CMK (cell line): ENCODE results near the gene MBOAT2.

Source experiments
- DNase-seq: peaks from one replicate; pipeline ENCODE4 v3.0.0-alpha.2; 2010; ENCODE audit warnings: low read depth

The MBOAT2 gene

DNA sequence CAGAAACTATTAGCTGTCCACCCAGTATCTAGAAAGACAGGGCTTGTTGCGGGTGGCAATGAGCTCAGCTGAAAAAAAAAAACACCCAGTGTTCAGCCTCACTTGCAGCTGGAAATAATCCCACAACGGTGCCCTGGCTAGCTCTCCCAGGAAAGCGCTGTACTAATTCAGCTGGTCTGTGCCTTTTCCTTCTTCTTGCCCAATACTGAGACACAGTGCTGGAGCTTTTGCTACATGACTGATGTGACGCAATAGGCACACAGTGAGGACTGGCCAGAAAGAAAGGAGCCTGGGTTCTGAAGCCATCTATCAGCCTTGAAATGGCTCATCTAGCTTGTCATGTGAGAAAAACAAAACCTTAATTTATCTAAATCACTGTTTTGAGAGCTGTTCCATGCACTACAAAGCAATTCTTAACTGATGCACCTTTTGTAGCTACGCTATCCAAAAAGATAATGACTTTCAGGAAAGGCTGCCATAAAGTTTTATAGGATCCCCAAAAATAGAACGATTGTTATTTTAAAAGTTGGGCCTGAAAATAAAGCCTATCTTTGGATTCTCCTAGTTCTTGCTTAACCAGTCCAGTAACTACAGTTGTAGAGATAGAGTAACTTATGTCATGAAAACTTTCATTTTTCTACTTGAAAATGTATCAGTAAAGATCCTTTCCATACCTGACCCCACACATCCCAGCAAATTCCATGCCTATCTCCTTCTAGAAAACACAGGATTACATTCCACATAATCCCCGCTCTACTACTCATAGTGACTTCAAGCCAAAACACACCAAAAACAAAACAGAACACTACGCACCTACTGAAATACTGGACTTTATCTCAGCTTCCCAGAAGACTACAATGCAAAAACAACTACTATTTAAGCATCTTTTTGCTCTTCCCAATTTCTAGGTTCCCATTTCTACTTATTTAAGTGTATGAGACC lies 181.9 kb downstream of the MBOAT2 start:
- no peak for DNase-seq

DNA sequence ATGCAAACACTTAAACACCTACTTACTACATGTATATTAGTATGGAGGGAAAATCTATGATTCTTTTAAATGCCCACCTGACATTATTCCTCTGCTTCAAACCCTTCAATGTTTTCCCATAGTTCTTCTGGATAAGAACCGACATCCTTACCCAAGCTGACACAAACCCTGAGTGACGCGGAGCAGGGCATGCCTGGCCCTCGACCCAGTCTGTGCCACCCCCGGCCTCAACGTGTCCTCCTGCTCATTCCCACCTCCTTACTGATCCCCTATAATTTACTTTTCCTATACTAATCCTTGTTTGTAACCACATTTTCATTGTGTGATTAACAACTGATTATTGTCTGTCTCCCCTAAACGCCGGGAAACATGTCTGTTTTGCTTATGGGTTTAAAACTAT lies 183.5 kb downstream of the MBOAT2 start:
- DNase-seq = no peak

DNA sequence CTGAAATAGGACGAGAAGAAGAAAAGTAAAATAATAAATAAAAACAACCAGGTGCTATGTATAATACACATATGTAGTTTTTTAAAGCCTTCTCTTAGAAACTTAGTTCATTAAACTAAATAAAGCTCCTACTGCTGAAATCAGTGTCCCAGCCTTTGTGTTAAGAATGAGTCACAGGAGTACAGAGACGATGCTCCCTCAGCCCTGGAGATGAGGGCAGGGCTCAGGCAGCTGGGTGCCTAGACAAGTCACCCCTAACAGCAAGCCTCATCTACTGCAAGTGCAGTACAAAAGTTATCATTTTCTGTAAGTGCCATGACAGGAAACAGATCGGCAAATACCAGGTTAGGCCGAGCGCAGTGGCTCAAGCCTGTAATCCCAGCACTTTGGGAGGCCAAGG lies 184.3 kb downstream of the MBOAT2 start:
- no peak for DNase-seq

DNA sequence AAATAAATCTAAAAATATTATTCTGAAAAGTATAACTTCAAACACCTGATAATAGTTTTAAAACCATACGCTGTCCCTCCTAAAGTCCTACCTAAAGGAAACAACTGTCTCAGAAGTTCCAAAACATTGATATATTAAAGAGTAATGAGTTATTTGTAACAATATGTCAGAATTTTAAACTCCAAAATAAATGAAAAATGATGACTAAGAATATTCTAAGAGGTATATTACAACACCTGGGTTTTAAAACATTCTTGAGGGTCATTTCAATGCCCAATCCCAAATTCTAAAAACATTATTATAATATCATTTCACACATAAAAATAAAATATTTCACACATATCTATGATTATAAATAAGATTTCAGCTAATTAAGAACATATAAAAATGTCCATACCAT lies 186.3 kb downstream of the MBOAT2 start:
- no peak for DNase-seq

DNA sequence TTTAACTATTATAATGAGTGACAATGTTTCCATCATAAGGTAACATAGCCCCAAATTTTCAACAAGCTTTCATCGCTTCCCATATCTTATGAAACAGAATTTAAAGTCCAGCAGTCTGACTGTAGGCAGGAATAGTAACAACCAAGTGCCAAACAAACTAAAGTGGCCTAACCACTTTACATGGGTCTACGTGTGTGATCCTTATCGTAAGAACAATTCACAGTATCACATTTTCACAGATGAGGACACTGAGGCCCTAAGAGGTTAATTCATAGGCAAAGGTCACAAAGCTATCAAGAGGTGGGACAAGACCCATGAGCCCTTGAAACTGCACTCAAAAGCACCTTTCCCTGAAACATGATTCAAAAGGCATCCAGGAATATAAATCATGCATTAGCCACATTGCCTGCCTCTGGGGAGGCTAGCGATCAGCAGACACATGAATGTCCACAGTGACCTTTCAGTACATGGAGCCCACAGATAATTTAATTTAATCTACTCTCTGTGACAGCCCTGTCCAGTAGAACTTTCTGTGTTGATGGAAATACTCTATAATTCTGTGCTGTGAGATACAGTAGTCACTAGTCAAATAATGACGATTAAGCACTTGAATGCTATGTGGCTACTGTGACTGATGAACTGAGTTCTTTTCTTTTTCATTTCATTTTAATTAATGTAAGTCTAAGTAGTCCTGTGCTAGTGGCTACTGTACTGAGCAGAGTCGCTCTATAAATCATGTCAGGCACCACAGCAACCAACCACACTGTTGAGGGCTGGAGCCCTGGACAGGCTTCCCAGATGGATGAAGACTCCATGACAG lies 196.4 kb downstream of the MBOAT2 start:
- DNase-seq = no peak

DNA sequence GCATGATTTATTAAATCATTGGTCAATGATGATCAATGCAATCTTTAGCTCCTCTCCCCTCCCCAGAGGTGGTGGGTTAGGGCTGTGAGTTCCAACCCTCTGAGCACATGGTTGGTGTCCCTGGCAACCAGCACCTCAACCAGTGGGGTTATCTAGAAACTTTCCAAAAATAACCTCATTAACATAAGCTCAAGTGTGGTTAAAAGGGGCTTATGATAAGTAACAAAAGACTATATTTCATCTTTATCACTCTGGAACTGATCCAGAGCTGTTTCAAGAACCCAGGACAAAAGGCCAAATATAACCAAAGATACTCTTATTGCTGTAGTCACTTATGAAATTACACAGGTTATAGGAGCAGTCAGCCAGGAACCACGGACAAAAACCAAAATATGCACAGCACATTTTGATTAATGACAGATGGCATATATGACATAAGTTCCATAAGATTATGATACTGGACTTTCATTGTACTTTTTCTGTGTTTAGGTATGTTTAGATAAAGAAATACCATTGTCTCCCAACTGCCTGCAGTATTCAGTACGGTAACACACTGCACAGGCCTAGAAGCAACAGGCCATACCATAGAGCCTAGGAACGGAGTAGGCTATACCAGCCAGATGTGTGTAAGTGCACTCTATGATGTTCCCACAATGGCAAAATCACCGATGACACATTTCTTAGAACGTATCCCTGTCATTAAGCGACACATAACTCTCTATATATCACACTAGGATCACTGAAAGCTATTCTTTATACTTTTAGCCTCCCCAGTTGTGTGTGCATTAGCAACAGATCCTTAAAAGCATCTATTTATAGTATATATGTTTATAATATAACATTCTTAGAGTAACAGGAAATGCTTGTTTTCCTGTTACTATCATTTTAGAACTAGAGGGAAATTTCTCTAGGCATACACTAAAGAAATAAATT lies 197.9 kb downstream of the MBOAT2 start:
- no peak for DNase-seq

DNA sequence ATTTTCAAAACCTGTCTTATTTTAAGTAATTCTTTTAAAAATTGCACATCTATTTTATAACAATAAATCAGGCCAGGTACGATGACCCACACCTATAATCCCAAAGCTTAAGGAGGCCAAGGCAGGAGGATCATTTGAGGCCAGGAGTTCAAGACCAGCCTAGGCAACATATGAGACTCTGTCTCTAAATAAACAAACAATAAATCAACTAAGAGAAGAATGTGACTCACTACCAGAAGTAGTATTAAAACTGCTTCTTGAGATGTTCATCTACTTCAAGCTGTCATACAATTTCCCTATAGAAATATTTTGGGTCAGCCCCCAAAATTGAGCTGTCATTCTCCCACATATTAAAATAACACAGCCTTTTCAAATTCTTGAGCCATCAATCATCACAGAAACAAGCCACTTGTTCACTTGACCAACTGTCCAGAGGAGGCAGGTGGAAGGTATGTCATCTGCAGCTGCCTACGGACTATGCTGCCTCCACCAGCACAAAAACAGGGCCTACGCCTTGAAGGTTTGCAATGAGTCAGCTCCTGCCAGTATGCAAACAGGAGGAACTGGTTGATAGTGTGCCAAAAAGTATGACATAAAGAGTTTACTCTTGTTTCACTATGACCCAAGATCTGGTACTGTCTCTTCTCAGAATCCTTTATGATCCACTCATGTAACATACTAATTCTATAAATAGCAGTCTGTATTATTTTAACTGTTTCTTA lies 199.7 kb downstream of the MBOAT2 start:
- no peak for DNase-seq

DNA sequence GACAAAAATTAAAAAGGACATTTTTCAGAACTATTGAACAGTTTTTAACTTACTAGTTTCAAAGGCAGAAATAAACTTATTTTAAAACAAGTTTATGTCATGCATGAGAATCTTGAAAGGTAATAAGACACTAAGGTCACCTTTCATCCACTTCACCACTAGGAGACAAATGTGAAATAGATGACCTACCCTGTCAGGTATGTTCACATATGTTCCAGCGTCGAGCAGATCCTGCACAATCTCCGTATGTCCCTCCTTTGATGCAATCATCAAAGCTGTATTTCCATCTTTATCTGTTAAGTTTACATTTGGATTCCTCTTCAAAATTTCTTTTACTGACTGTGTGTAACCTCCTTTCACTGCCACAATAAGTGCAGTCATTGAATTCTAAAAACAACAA lies 200.7 kb downstream of the MBOAT2 start:
- no peak for DNase-seq
